Neural cell (in vitro differentiated cells): ENCODE data around the gene ZNF573. TPM values are rescaled to one million over a fixed set of nuclear protein-coding genes. Genes with fewer than 3 reads are reported as not detected.

Experiments used
- H2AFZ ChIP-seq: fragments of 200-600, 300-800 bp; sonication (generic), shearing (Covaris generic); 2 replicates; pipeline ENCODE4 v1.6.0; 2014; ENCODE audit warnings: low read depth, mild to moderate bottlenecking, antibody characterized with exemption, low read length, moderate library complexity
- H3F3A ChIP-seq: fragments of 200-600 bp; shearing (Covaris generic); 2 replicates; pipeline ENCODE4 v1.6.1; 2016; ENCODE audit warnings: mild to moderate bottlenecking, moderate library complexity, mixed read lengths, antibody characterized with exemption, low read length; ENCODE audit not compliant: insufficient read depth, poor library complexity, severe bottlenecking
- H3K27ac ChIP-seq: fragments of 200-600, 300-800 bp; sonication (generic), shearing (Covaris generic); 2 replicates; pipeline ENCODE4 v1.5.1; 2014; ENCODE audit warnings: mild to moderate bottlenecking, low read length, moderate library complexity
- H3K27me3 ChIP-seq: fragments of 300-800, 200-600 bp; sonication (generic), shearing (Covaris generic); 2 replicates; pipeline ENCODE4 v1.6.0; 2014; ENCODE audit warnings: mild to moderate bottlenecking, low read depth, low read length, moderate library complexity; ENCODE audit not compliant: insufficient read depth
- H3K36me3 ChIP-seq: fragments of 300-800, 200-600 bp; sonication (generic), shearing (Covaris generic); 2 replicates; pipeline ENCODE4 v1.5.1; 2014; ENCODE audit warnings: mild to moderate bottlenecking, antibody characterized with exemption, low read length, moderate library complexity; ENCODE audit not compliant: insufficient read depth
- H3K4me2 ChIP-seq: fragments of 300-800, 200-600 bp; sonication (generic), shearing (Covaris generic); 2 replicates; pipeline ENCODE4 v1.6.0; 2014; ENCODE audit warnings: mild to moderate bottlenecking, low read length
- H3K4me3 ChIP-seq: fragments of 300-800, 200-600 bp; sonication (generic), shearing (Covaris generic); 2 replicates; pipeline ENCODE4 v1.5.1; 2014; ENCODE audit warnings: mild to moderate bottlenecking, low read length, moderate library complexity
- H3K79me2 ChIP-seq: fragments of 200-600 bp; shearing (Covaris generic); replicated peaks from 2 replicates; pipeline ENCODE4 v1.6.0; 2014; ENCODE audit warnings: mild to moderate bottlenecking, low read length, moderate library complexity; ENCODE audit not compliant: insufficient read depth
- H3K9ac ChIP-seq: fragments of 300-800, 200-600 bp; sonication (generic), shearing (Covaris generic); 2 replicates; pipeline ENCODE4 v1.6.1; 2016; ENCODE audit warnings: mild to moderate bottlenecking, low read length, mixed read lengths
- H3K9me2 ChIP-seq: fragments of 200-600 bp; shearing (Covaris generic); 2 replicates; pipeline ENCODE4 v1.6.1; 2016; ENCODE audit warnings: mild to moderate bottlenecking, low read length, mixed read lengths; ENCODE audit not compliant: insufficient read depth
- H3K9me3 ChIP-seq: fragments of 200-600, 300-800 bp; sonication (generic), shearing (Covaris generic); 2 replicates; pipeline ENCODE4 v1.6.1; 2016; ENCODE audit warnings: mild to moderate bottlenecking, mixed run types, low read length, moderate library complexity, mixed read lengths
- H4K20me1 ChIP-seq: fragments of 200-600 bp; shearing (Covaris generic); 2 replicates; pipeline ENCODE4 v1.6.1; 2016; ENCODE audit warnings: mild to moderate bottlenecking, mixed run types; ENCODE audit not compliant: insufficient read depth
- CTCF ChIP-seq: fragments of 450-650 bp; IDR thresholded peaks from 2 replicates; pipeline ENCODE4 v1.5.1; 2014; ENCODE audit warnings: antibody characterized with exemption, mild to moderate bottlenecking, moderate library complexity; ENCODE audit not compliant: poor library complexity, severe bottlenecking
- EP300 ChIP-seq: fragments of 450-650 bp; conservative IDR thresholded peaks from 2 replicates; pipeline ENCODE4 v1.6.1; 2014; ENCODE audit warnings: antibody characterized with exemption, mild to moderate bottlenecking, moderate library complexity; ENCODE audit not compliant: poor library complexity, severe bottlenecking
- EZH2 ChIP-seq: fragments of 200-600, 300-800 bp; shearing (Covaris generic), sonication (generic); IDR thresholded peaks from 2 replicates; pipeline ENCODE4 v1.6.1; 2014; ENCODE audit warnings: antibody characterized with exemption, low read length, borderline replicate concordance, mild to moderate bottlenecking; ENCODE audit not compliant: insufficient read depth, poor library complexity, severe bottlenecking
- MXI1 ChIP-seq: fragments of 450-650 bp; conservative IDR thresholded peaks from 2 replicates; pipeline ENCODE4 v1.6.1; 2014; ENCODE audit warnings: antibody characterized with exemption, mild to moderate bottlenecking; ENCODE audit not compliant: poor library complexity, severe bottlenecking
- POLR2AphosphoS5 ChIP-seq: IDR thresholded peaks from 2 replicates; pipeline ENCODE4 v1.6.1; 2012
- RAD21 ChIP-seq: fragments of 450-650 bp; conservative IDR thresholded peaks from 2 replicates; pipeline ENCODE4 v1.6.1; 2014; ENCODE audit warnings: antibody characterized with exemption, mild to moderate bottlenecking, moderate library complexity
- REST ChIP-seq: IDR thresholded peaks from 2 replicates; pipeline ENCODE4 v1.6.1; 2012; ENCODE audit warnings: borderline replicate concordance
- SMC3 ChIP-seq: fragments of 450-650 bp; conservative IDR thresholded peaks from 2 replicates; pipeline ENCODE4 v1.6.1; 2014; ENCODE audit warnings: antibody characterized with exemption, mild to moderate bottlenecking, moderate library complexity; ENCODE audit not compliant: poor library complexity
- TAF1 ChIP-seq: IDR thresholded peaks from 2 replicates; pipeline ENCODE4 v1.6.1; 2012; ENCODE audit warnings: low read depth
- polyA plus RNA-seq: library from polyadenylated mRNA; depleted of rRNA; stranded (reverse); fragments of >200 nt; gene quantifications from 2 replicates; pipeline ENCODE4 v1.2.3, GENCODE V29; 2014

ZNF573 gene
- polyA plus RNA-seq, 1 donor from 2014 or later = 9.1 TPM

GRCh38 chr19:37719927-37720265 is 59.5 kb downstream of the ZNF573 start:
- Histone ChIP-seq H3K9me3 (no peaks in the 10 kb centered on the region), H2AFZ (peak overlapping the region; percentile 86), H3K27ac (peak overlapping the region; percentile 73), H3K27me3 (no peaks in the 10 kb centered on the region), H3K79me2 (peaks cover 17% of the 10 kb centered on the region), H3K4me2 (no peak overlapping the region), H3K9ac (peak overlapping the region; percentile 85), H3K9me2 (no peaks in the 10 kb centered on the region), H4K20me1 (no peaks in the 10 kb centered on the region), H3K4me3 (peak overlapping the region; percentile 88), H3F3A (no peaks in the 10 kb centered on the region), H3K36me3 (peaks cover 8% of the 10 kb centered on the region)
- TF ChIP-seq POLR2AphosphoS5 = no peak
- TF ChIP-seq CTCF = peak; percentile 1

GRCh38 chr19:37719111-37719926 is 60.1 kb downstream of the ZNF573 start, which contains the start of gene ZNF607:
ZNF607 (minus strand) TSS chr19:37719761; CDS start chr19:37711618, 8,143 bp downstream.
- peak within 1 kb of the TSS; percentile 73 for H3K27ac ChIP-seq
- H3K79me2 ChIP-seq = peaks cover 17% of the 10 kb centered on the region

More at GRCh38 chr19:37719111-37719926, 60.1 kb downstream of the ZNF573 start, which contains the start of gene ZNF607:
- no peaks in the 10 kb centered on the region for H3F3A ChIP-seq
- H2AFZ ChIP-seq = peak within 1 kb of the TSS; percentile 86
- no peaks in the 10 kb centered on the region for H3K9me2 ChIP-seq
- H3K4me3 ChIP-seq = peak within 1 kb of the TSS; percentile 88
- H3K9ac ChIP-seq = peak within 1 kb of the TSS; percentile 85
- no peaks in the 10 kb centered on the region for H3K27me3 ChIP-seq
- peaks cover 8% of the 10 kb centered on the region for H3K36me3 ChIP-seq
- H4K20me1 ChIP-seq = no peaks in the 10 kb centered on the region
- no peaks in the 10 kb centered on the region for H3K9me3 ChIP-seq
- peak within 1 kb of the TSS; percentile 63 for H3K4me2 ChIP-seq
- peak; percentile 65 for TF ChIP-seq CTCF
- peak; percentile 73 for TF ChIP-seq MXI1
- TF ChIP-seq TAF1 = no peak
- peak; percentile 20 for TF ChIP-seq REST
- no peak for TF ChIP-seq EZH2
- TF ChIP-seq POLR2AphosphoS5 = peak; percentile 77
- TF ChIP-seq EP300 = no peak
- peak; percentile 18 for TF ChIP-seq RAD21
- TF ChIP-seq SMC3 = peak; percentile 28
